HG02759 (cell line): ENCODE measurements around the gene PEX10.

ENCODE experiments used
- ATAC-seq: cut with Tn5 transposase; IDR thresholded peaks from one replicate; pipeline ENCODE4 v1.9.1; 2021; ENCODE audit warnings: mild to moderate bottlenecking, moderate library complexity; ENCODE audit not compliant: unreplicated experiment

Gene PEX10

GRCh38 chr1:2377751-2378440, 34.5 kb downstream of the PEX10 start:
- no peak for ATAC-seq

DNA sequence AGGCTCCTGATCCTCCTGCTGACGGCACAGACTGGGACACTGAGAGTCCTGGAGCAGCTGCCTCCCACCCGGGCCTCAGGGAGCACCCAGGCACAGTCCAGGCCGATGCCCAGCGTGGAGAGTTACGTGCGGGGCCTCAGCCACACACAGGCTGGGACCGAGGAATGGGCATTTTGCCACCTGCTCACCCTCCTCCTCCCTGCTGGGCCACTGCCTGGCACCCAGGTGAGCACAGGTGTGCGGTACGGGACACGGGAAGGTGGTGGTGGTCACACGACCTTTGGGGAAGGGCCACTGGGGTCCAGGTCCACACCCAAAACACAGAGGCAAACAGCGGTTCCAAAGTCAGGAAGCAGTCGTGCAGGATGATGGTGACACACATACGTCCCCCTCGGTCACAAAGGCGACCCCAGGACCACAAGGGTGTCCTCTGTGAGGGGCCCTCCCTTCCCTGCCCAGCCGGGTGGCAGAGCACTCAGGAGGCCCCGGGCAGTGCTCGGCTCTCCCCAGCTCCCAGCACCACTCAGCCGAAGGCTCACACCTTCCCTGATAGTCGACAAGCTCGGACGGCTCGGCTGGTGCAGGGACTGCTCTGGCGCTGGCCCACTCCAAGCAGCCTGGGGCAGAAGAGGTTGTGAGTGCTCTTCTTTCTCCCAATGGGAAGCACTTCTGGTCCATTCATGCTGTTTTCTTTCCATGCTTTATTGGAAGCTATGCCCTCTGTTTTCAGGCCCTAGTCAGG, 35.3 kb downstream of the PEX10 start:
- ATAC-seq = no peak

DNA sequence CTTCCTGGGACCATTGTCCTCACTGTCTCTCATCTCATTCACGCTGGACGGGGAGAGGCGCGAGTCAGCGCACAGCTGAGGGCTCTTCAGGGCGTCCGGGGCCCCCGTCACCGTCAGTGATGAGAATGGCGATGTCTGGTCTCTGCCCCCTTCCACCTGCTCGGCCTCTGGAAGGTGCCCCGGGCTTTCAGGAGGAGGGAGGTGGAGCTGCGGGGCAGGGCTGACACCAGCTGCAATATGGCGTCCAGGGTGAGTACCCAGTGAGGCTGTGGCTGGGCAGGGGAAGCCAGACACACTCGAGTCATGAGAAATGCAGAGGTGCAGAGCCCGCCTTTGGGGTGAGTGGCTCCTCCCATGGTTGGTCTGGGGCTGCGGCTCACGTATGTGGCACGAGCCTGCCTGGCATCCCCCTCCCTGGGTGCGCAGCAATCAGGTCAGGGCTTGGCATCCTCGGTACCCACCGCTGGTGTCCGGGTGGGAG, 36.1 kb downstream of the PEX10 start:
- no peak for ATAC-seq

GRCh38 chr1:2375923-2376260, 36.5 kb downstream of the PEX10 start:
- ATAC-seq = no peak

DNA sequence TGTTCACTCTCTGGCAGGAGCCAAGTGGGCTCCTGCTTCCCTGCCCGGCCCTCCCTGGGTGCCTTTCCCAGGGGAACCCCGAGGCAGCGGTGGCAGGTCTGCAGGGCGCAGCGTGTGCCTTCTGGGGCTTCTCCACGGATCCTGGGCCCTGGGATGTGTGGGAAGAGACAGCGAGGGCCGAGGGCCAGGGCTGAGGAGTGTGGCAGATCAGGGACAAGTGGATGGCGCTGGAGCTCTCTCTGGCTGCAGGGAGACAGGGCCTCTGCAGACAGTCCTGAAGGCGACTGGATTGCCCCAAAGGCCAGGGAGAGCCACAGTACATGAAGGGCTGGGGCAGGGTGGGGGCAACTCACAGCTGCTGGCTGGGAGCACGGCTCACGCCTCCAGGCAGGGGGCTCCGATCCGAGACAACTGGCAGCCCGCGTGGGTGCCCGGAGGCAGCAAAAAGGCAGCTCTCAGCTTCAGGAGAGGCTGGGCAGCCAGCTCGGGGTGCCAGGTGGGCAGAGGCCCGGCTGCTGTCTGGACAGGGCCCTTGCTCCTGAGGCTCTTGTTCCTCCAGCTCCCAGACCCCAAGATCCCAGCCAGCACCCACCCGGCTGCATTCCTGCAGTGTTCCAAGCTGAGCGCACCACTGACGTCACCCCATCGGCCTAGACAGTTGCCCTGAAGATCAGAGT, 37.0 kb downstream of the PEX10 start:
- ATAC-seq = no peak

GRCh38 chr1:2374252-2375155, 37.9 kb downstream of the PEX10 start:
- no peak for ATAC-seq

DNA sequence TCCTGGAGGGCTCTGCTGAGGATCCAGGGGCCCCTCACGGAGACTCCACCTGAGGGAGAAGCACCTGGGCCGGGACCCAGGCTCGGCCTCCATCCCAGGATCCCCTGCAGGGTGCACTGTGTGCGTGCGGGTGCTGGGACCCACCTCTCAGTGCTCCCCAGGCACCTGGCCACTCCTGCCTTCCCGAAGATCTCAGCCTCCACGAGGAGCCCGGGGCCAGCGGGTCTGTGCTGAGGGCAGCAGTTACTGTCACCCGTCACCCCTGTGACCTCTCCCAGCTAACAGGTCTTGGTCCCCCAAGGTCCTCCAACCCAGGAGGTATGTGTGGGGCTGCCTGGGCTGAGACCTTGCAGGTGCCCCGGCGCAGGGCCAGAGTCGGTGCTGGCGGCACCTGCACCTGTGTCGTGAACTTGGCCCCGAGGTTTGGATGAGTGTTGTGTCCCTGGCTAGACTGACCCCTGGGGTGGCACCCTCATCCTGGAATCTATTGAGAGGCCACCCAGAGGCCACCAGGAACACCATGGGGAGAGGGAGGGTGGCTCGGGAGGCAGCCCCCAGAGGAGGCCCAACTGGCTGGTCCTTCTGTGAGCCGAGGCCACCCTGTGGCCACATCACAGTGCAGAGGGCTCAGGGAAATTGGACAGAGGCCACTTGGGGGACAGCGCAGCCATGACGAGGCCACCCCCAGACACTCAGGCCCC, 38.7 kb downstream of the PEX10 start:
- ATAC-seq = no peak

GRCh38 chr1:2372551-2373490, 39.5 kb downstream of the PEX10 start:
- no peak for ATAC-seq

GRCh38 chr1:2368053-2368744, 44.2 kb downstream of the PEX10 start:
- ATAC-seq = no peak

GRCh38 chr1:2363847-2364513, 48.4 kb downstream of the PEX10 start:
- ATAC-seq = no peak

GRCh38 chr1:2360588-2361364, 51.6 kb downstream of the PEX10 start:
- no peak for ATAC-seq

- ATAC-seq = no peak
Observed at GRCh38 chr1:2358651-2359640, 53.4 kb downstream of the PEX10 start.

DNA sequence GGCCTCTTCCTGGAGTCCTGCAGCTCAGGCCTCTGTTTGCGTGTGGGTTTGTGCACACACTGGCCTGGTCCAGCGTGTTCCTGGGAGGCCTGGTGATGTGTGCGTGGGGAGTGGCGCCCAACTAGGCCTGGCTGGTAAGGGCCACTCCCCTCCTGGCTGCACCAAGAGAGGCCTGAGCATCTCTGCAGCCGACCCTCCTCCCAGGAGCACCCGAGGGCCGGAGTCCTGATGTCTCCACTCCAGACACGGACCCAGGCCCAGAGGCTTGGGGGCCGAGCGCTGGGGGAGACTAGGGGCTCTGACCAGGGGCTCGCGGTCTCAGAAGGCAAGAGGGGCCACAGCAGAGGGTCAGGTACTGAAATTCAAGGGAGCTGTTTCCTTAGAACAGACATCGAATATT, 54.3 kb downstream of the PEX10 start:
- no peak for ATAC-seq

- ATAC-seq = no peak
Observed at GRCh38 chr1:2356911-2357845, 55.2 kb downstream of the PEX10 start.

- ATAC-seq = no peak
Observed at GRCh38 chr1:2356401-2356800, 56.0 kb downstream of the PEX10 start.
